Measurements from ENCODE around the gene ADAP2. TPM values are rescaled to one million over a fixed set of nuclear protein-coding genes. Genes with fewer than 3 reads are reported as not detected.

ADAP2 gene
- total and polyA plus RNA-seq, 10 of the 15 experiments (the other 5 are each of a cell fraction or from before 2014, with no cell fraction given), result 0.15 to 13.6 (median 6.8) TPM

GRCh38 chr17:30990458-30990857 lies 68.7 kb downstream of the ADAP2 start:
- Histone ChIP-seq H3K36me3 (ENCODE audit: control insufficient read depth in 2 of 2, insufficient read depth in 2 of 2, low read length in 1 of 2) (peaks cover 0 to 2% of the 10 kb centered on the region in 2 experiments; a peak in 1 of 4 replicates), H2AFZ (ENCODE audit: control insufficient read depth, low read depth, low read length) (no peak overlapping the region), H3K27ac (ENCODE audit: control insufficient read depth, insufficient read depth) (no peak overlapping the region), H3K27me3 (replicated peaks in 1 of 2; ENCODE audit: control insufficient read depth in 2 of 2, insufficient read depth in 2 of 2, low read length in 1 of 2) (no peaks in the 10 kb centered on the region), H3K4me1 (ENCODE audit: control insufficient read depth, insufficient read depth, low read length) (no peaks in the 10 kb centered on the region), H3K4me2 (ENCODE audit: control insufficient read depth, insufficient read depth) (no peak overlapping the region), H4K20me1 (ENCODE audit: control insufficient read depth, insufficient read depth) (no peaks in the 10 kb centered on the region), H3K9me3 (replicated peaks; ENCODE audit: control insufficient read depth, insufficient read depth, low read length) (no peaks in the 10 kb centered on the region), H3K4me3 (no peak overlapping the region), H3K9ac (ENCODE audit: control insufficient read depth, insufficient read depth, low read length) (no peak overlapping the region), H3K79me2 (ENCODE audit: control insufficient read depth, insufficient read depth, low read length) (no peaks in the 10 kb centered on the region)
- WGBS (ENCODE audit: insufficient coverage, insufficient replicate concordance, low lambda C conversion rate, missing lambda C conversion rate), result 81% methylated on average over 3 of the region's 3 CpGs
- ChIA-PET CTCF (no interaction called here), RAD21 (ENCODE audit: unreplicated experiment) (no interaction called here), SMC1A (ENCODE audit: uncharacterized antibody, unreplicated experiment) (no interaction called here), POLR2A (no interaction called here)
- intact Hi-C loops (cut with micrococcal nuclease; ENCODE audit: unreplicated experiment) (no loop called here), in situ Hi-C loops (cut with MboI) (no loop called here)
- DNase-seq (ENCODE audit: low read depth, low spot score) (no peak), ATAC-seq (no peak), FAIRE-seq (no peak)
- no peak for TF ChIP-seq WRNIP1 (IDR thresholded peaks at IDR 0.05; ENCODE audit: borderline replicate concordance, low read depth, low read length)
- no peak for TF ChIP-seq EGR1 (IDR thresholded peaks at IDR 0.05; ENCODE audit: borderline replicate concordance in 1 of 2, low read depth in 2 of 2, low read length in 2 of 2)
- TF ChIP-seq FOS (IDR thresholded peaks at IDR 0.05; ENCODE audit: borderline replicate concordance, extremely low read depth, insufficient read length), result no peak
- no peak for TF ChIP-seq USF2 (IDR thresholded peaks at IDR 0.05; ENCODE audit: borderline replicate concordance, low read depth, low read length)
- TF ChIP-seq ATF3 (IDR thresholded peaks at IDR 0.05; ENCODE audit: borderline replicate concordance, extremely low read depth, low read depth, low read length), result no peak
- no peak for TF ChIP-seq MTA2 (IDR thresholded peaks at IDR 0.05; ENCODE audit: low read depth)
- TF ChIP-seq RFX5 (IDR thresholded peaks at IDR 0.05; ENCODE audit: low read depth, low read length), result no peak
- TF ChIP-seq POLR2A (IDR thresholded peaks at IDR 0.05; ENCODE audit: low read depth, low read length), result no peak
- TF ChIP-seq CBX3 (IDR thresholded peaks at IDR 0.05; ENCODE audit: borderline replicate concordance, low read depth), result no peak
- TF ChIP-seq ZNF207 (IDR thresholded peaks at IDR 0.05; ENCODE audit: borderline replicate concordance), result no peak
- TF ChIP-seq STAT3 (IDR thresholded peaks at IDR 0.05; ENCODE audit: low read depth, low read length), result no peak
- TF ChIP-seq CREM (IDR thresholded peaks at IDR 0.05; ENCODE audit: low read depth), result no peak
- TF ChIP-seq CEBPB (IDR thresholded peaks at IDR 0.05; ENCODE audit: borderline replicate concordance in 1 of 2, low read depth in 2 of 2, low read length in 2 of 2), result no peak
- no peak for TF ChIP-seq DPF2 (IDR thresholded peaks at IDR 0.05)
- TF ChIP-seq, protein P1, sequence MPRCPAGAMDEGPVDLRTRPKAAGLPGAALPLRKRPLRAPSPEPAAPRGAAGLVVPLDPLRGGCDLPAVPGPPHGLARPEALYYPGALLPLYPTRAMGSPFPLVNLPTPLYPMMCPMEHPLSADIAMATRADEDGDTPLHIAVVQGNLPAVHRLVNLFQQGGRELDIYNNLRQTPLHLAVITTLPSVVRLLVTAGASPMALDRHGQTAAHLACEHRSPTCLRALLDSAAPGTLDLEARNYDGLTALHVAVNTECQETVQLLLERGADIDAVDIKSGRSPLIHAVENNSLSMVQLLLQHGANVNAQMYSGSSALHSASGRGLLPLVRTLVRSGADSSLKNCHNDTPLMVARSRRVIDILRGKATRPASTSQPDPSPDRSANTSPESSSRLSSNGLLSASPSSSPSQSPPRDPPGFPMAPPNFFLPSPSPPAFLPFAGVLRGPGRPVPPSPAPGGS (IDR thresholded peaks at IDR 0.05; ENCODE audit: borderline replicate concordance, insufficient read depth, low read depth, low read length, poor library complexity, severe bottlenecking), result no peak
- BruUV-seq (replicated peaks), result no TSS peak

Measured in GM12878 (cell line).